ENCODE data around the gene RGS7BP. TPM values are rescaled to one million over a fixed set of nuclear protein-coding genes. Genes with fewer than 3 reads are reported as not detected.

RGS7BP gene
- total RNA-seq, 1 donor from 2014 or later, result 0.27 TPM

DNA sequence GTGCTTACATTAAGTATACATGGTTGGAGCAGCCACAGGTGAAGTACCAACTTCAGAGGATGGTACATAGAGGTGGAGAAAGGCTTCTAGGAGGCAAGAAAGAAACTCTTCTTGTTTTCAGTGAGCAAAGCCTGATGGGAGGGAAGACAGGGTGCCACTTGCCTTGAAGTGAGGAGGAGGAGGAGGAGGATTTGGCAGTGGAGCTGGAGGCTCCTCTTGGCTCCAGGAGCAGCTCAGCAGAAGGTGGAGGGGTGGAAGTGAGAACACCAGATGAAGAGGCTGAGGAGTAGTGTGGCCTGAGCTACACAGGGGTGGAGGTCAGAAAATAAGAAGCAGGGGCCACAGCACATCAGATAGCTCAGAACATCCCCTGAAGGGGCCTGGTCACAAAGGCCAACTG, 93.4 kb downstream of the RGS7BP start:
- DNase-seq, result no peak
- TF ChIP-seq, protein P1, sequence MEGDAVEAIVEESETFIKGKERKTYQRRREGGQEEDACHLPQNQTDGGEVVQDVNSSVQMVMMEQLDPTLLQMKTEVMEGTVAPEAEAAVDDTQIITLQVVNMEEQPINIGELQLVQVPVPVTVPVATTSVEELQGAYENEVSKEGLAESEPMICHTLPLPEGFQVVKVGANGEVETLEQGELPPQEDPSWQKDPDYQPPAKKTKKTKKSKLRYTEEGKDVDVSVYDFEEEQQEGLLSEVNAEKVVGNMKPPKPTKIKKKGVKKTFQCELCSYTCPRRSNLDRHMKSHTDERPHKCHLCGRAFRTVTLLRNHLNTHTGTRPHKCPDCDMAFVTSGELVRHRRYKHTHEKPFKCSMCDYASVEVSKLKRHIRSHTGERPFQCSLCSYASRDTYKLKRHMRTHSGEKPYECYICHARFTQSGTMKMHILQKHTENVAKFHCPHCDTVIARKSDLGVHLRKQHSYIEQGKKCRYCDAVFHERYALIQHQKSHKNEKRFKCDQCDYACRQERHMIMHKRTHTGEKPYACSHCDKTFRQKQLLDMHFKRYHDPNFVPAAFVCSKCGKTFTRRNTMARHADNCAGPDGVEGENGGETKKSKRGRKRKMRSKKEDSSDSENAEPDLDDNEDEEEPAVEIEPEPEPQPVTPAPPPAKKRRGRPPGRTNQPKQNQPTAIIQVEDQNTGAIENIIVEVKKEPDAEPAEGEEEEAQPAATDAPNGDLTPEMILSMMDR (IDR thresholded peaks at IDR 0.05; ENCODE audit: partially characterized antibody, unreplicated experiment), result no peak
- Mint-ChIP-seq H3K4me1 (ENCODE audit: low read depth, unreplicated experiment) (peaks cover 3% of the 10 kb centered on the region), H3K36me3 (ENCODE audit: unreplicated experiment) (no peaks in the 10 kb centered on the region), H3K27me3 (ENCODE audit: unreplicated experiment) (peaks cover 2% of the 10 kb centered on the region), H3K27ac (ENCODE audit: unreplicated experiment) (no peak overlapping the region), H3K9me3 (ENCODE audit: unreplicated experiment) (no peaks in the 10 kb centered on the region), H3K4me3 (ENCODE audit: unreplicated experiment) (no peak overlapping the region)

DNA sequence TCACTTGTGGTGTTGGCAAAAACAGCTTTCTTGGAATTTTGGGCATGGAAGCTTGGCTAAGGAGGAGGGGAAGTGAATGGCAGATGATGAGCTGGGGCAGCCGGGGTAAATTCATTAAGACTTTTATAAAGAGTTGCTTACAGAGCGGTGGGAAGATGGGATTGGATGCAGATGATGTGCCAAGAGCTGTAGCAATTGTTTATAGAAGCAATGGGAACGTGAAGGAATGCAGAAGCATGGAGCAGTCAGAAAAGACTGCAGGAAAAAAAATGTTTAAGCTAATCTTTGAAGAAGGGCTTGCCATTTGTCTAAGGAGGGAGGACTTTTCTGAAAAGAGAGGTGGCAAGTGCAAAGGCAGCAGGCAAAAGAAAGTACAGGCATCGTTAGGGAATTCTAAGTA, 97.9 kb downstream of the RGS7BP start:
- no peaks in the 10 kb centered on the region for H3K4me1 Mint-ChIP-seq (ENCODE audit: low read depth, unreplicated experiment)
- H3K27ac Mint-ChIP-seq (ENCODE audit: unreplicated experiment), result no peak overlapping the region
- no peak overlapping the region for H3K4me3 Mint-ChIP-seq (ENCODE audit: unreplicated experiment)
- DNase-seq, result no peak
- no peaks in the 10 kb centered on the region for H3K27me3 Mint-ChIP-seq (ENCODE audit: unreplicated experiment)
- TF ChIP-seq, protein P1 (IDR thresholded peaks at IDR 0.05; ENCODE audit: partially characterized antibody, unreplicated experiment), result no peak
- H3K9me3 Mint-ChIP-seq (ENCODE audit: unreplicated experiment), result no peaks in the 10 kb centered on the region
- no peaks in the 10 kb centered on the region for H3K36me3 Mint-ChIP-seq (ENCODE audit: unreplicated experiment)

DNA sequence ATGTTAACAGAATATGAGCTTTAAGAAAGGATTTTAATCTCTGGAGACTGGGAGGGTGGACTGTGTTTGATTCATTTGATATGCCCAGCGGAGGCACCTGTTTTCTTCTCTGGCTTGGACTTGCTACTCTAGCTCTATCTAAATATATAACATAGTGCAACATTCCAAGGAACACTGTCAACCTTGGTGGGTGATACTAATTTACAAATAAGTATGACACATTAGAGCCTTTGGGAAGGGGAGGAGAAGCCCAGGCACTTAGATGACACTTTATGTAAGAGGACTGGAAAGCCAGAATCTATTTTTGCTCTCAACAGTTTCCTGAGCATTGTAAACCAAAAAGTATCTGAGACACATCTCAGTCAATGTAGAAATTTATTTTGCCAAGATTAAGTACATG, 101.1 kb downstream of the RGS7BP start:
- TF ChIP-seq, protein P1 (IDR thresholded peaks at IDR 0.05; ENCODE audit: partially characterized antibody, unreplicated experiment), result no peak
- H3K27me3 Mint-ChIP-seq (ENCODE audit: unreplicated experiment), result no peaks in the 10 kb centered on the region
- no peak overlapping the region for H3K27ac Mint-ChIP-seq (ENCODE audit: unreplicated experiment)
- no peaks in the 10 kb centered on the region for H3K36me3 Mint-ChIP-seq (ENCODE audit: unreplicated experiment)
- DNase-seq, result no peak
- no peaks in the 10 kb centered on the region for H3K9me3 Mint-ChIP-seq (ENCODE audit: unreplicated experiment)
- no peaks in the 10 kb centered on the region for H3K4me1 Mint-ChIP-seq (ENCODE audit: low read depth, unreplicated experiment)
- no peak overlapping the region for H3K4me3 Mint-ChIP-seq (ENCODE audit: unreplicated experiment)

DNA sequence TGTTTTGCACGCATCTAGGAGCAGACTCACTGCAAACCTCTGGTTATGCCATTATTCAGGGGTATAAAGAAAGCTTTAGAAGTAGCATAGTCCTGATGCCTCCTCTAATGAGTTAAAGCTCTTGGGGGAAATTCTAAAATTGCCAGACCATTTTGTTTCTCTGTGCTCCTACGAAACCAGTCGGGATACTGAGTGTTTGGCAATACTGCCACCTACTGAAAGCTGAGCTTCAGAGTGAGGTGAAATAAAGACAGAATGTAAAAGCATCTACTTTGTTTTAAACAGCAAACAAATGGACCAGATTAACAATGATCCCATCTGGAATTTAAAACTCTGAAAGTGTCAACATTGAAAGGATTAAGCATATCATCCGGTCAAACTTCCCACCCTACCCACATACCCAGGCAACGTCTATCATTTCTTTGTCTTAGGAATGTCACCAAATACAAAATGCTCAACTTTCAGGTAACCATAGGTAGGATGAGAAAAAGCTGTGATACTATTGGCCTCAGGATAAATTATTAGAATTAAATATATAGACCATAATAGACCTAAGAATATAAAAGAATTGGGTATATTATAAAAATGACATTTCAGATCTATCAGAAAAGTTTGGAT, 106.6 kb downstream of the RGS7BP start:
- Mint-ChIP-seq H3K9me3 (ENCODE audit: unreplicated experiment) (no peaks in the 10 kb centered on the region), H3K36me3 (ENCODE audit: unreplicated experiment) (no peaks in the 10 kb centered on the region), H3K4me3 (ENCODE audit: unreplicated experiment) (no peak overlapping the region), H3K27me3 (ENCODE audit: unreplicated experiment) (no peaks in the 10 kb centered on the region), H3K27ac (ENCODE audit: unreplicated experiment) (no peak overlapping the region), H3K4me1 (ENCODE audit: low read depth, unreplicated experiment) (no peaks in the 10 kb centered on the region)
- DNase-seq, result peak; percentile 40
- TF ChIP-seq, protein P1 (IDR thresholded peaks at IDR 0.05; ENCODE audit: partially characterized antibody, unreplicated experiment), result peak; percentile 48

DNA sequence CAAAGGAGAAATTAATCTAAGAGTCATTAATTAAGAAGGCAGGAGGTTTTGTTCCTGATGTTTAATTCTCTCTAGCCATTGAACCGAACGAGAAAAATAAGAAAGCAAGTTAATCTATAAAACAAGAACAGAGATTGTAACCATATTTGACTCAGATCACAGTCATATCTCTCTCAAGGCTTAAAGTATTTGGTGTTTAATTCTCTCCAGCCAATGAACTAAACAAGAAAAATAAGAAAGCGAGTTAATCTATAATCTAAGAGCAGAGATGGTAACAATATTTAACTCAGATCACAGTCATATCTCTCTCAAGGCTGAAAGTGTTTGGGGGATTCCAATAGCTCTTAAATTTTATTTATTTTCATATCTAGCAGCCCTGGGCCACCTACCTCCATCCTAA, 110.1 kb downstream of the RGS7BP start:
- TF ChIP-seq, protein P1 (IDR thresholded peaks at IDR 0.05; ENCODE audit: partially characterized antibody, unreplicated experiment), result no peak
- Mint-ChIP-seq H3K27ac (ENCODE audit: unreplicated experiment) (no peak overlapping the region), H3K4me3 (ENCODE audit: unreplicated experiment) (no peak overlapping the region), H3K36me3 (ENCODE audit: unreplicated experiment) (no peaks in the 10 kb centered on the region), H3K4me1 (ENCODE audit: low read depth, unreplicated experiment) (no peaks in the 10 kb centered on the region), H3K27me3 (ENCODE audit: unreplicated experiment) (no peaks in the 10 kb centered on the region), H3K9me3 (ENCODE audit: unreplicated experiment) (no peaks in the 10 kb centered on the region)
- no peak for DNase-seq
